HepG2 (cell line): ENCODE measurements around the gene NNAT. TPM values are rescaled to one million over a fixed set of nuclear protein-coding genes. Genes with fewer than 3 reads are reported as not detected.

Source experiments
- AGO1 ChIP-seq: fragments of 200-400 bp; formaldehyde crosslinking; IDR thresholded peaks from 2 replicates; pipeline ENCODE4 v1.6.1; 2017; ENCODE audit warnings: mild to moderate bottlenecking, low read depth, low read length, moderate library complexity; ENCODE audit not compliant: poor library complexity, severe bottlenecking
- CENPT ChIP-seq: sonication (generic); formaldehyde crosslinking; IDR thresholded peaks from 2 replicates; pipeline ENCODE4 v1.8.0; 2022; ENCODE audit warnings: low read depth, mild to moderate bottlenecking, moderate library complexity, missing genetic modification reagents
- CSRNP1 ChIP-seq: sonication (generic); formaldehyde crosslinking; IDR thresholded peaks from 2 replicates; pipeline ENCODE4 v1.8.1; 2023; ENCODE audit warnings: mild to moderate bottlenecking, missing genetic modification reagents
- DRAP1 ChIP-seq: IDR thresholded peaks from 2 replicates; pipeline ENCODE4 v1.6.1; 2016; ENCODE audit warnings: missing genetic modification reagents, missing compliant biosample characterization
- FOXO1 ChIP-seq: sonication (generic); formaldehyde crosslinking; IDR thresholded peaks from 2 replicates; pipeline ENCODE4 v1.4.0; 2020; ENCODE audit warnings: missing genetic modification reagents
- GMEB1 ChIP-seq: sonication (generic); formaldehyde crosslinking; IDR thresholded peaks from 2 replicates; pipeline ENCODE4 v1.5.1; 2020; ENCODE audit warnings: missing genetic modification reagents, mild to moderate bottlenecking, borderline replicate concordance
- HNRNPH1 ChIP-seq: fragments of 200-400 bp; formaldehyde crosslinking; optimal IDR thresholded peaks from 2 replicates; pipeline ENCODE3; 2017; ENCODE audit warnings: mild to moderate bottlenecking, low read depth, low read length
- IKZF4 ChIP-seq: sonication (generic); formaldehyde crosslinking; IDR thresholded peaks from 2 replicates; pipeline ENCODE4 v1.5.1; 2020; ENCODE audit warnings: borderline replicate concordance, mild to moderate bottlenecking, low read depth, missing genetic modification reagents; ENCODE audit errors: not compliant biosample characterization
- JUN ChIP-seq: sonication (generic); formaldehyde crosslinking; IDR thresholded peaks from 2 replicates; pipeline ENCODE4 v1.4.0; 2020; ENCODE audit warnings: mild to moderate bottlenecking, missing genetic modification reagents
- MEIS2 ChIP-seq: sonication (generic); formaldehyde crosslinking; IDR thresholded peaks from 2 replicates; pipeline ENCODE4 v1.9.0; 2021; ENCODE audit warnings: mild to moderate bottlenecking, missing genetic modification reagents
- MXD3 ChIP-seq: IDR thresholded peaks from 2 replicates; pipeline ENCODE4 v1.6.1; 2016; ENCODE audit warnings: mild to moderate bottlenecking, missing biosample characterization, missing genetic modification reagents
- NFIC ChIP-seq: IDR thresholded peaks from 2 replicates; pipeline ENCODE4 v1.6.1; 2012; ENCODE audit warnings: mild to moderate bottlenecking, low read length, inconsistent platforms
- NFYC ChIP-seq: IDR thresholded peaks from 2 replicates; pipeline ENCODE4 v1.6.1; 2016; ENCODE audit warnings: missing genetic modification reagents, missing compliant biosample characterization
- SAFB2 ChIP-seq: sonication (generic); formaldehyde crosslinking; IDR thresholded peaks from 2 replicates; pipeline ENCODE4 v1.5.1; 2020; ENCODE audit warnings: missing genetic modification reagents, low read depth, mild to moderate bottlenecking, borderline replicate concordance
- SIN3B ChIP-seq: fragments of 150-350 bp; IDR thresholded peaks from 2 replicates; pipeline ENCODE4 v1.6.1; 2014; ENCODE audit warnings: low read length
- USF2 ChIP-seq, 2 experiments: sonication (generic) in 1 of 2; formaldehyde crosslinking in 1 of 2; IDR thresholded peaks; 2 replicates each; pipeline versions ENCODE4 v1.5.1 to v1.6.1; 2011 to 2020; ENCODE audit warnings: borderline replicate concordance in 1 of 2, low read depth in 1 of 2, low read length in 1 of 2, mild to moderate bottlenecking in 1 of 2, missing genetic modification reagents in 1 of 2, moderate library complexity in 1 of 2
- ZBTB1 ChIP-seq: sonication (generic); formaldehyde crosslinking; IDR thresholded peaks from 2 replicates; pipeline ENCODE4 v1.4.0; 2020; ENCODE audit warnings: missing genetic modification reagents, borderline replicate concordance
- ZNF225 ChIP-seq: sonication (generic); formaldehyde crosslinking; IDR thresholded peaks from 2 replicates; pipeline ENCODE4 v1.4.0; 2020; ENCODE audit warnings: mild to moderate bottlenecking, missing genetic modification reagents
- ZNF549 ChIP-seq: sonication (generic); formaldehyde crosslinking; IDR thresholded peaks from 2 replicates; pipeline ENCODE4 v1.5.0; 2020; ENCODE audit warnings: missing genetic modification reagents
- ZNF773 ChIP-seq: sonication (generic); formaldehyde crosslinking; IDR thresholded peaks from 2 replicates; pipeline ENCODE4 v1.4.0; 2020; ENCODE audit warnings: missing genetic modification reagents, borderline replicate concordance
- polyA plus RNA-seq, 8 experiments: library from polyadenylated mRNA; depleted of rRNA in 3 of 8; stranded (reverse) in 7 of 8; unstranded in 1 of 8; fragments of >200 nt; fragmentation: Illumina TruSeq in 4 of 8; extraction: Trizol in 4 of 8; gene quantifications; 2 replicates each; pipeline versions ENCODE4 v1.2.1 to v1.2.3, GENCODE V29; 2011 to 2016; ENCODE audit warnings: low read depth in 4 of 8, missing spikeins in 1 of 8, mixed read lengths in 1 of 8; ENCODE audit not compliant: insufficient read depth in 1 of 8
- total RNA-seq, 5 experiments: library from RNA; depleted of rRNA; stranded (reverse); fragments of >200 nt; fragmentation: Illumina TruSeq; extraction: Trizol; gene quantifications; 2 replicates each; pipeline ENCODE4 v1.2.3, GENCODE V29; 2016; ENCODE audit warnings: low read depth in 1 of 5

The NNAT gene
- total and polyA plus RNA-seq, 2 of the 13 experiments (the other 11 are each of a cell fraction or from before 2014, with no cell fraction given) = not detected

- TF ChIP-seq FOXO1 (peak; percentile 65), MXD3 (peak; percentile 96), SAFB2 (CRISPR knock-in tag) (peak; percentile 88; the same call in 1 of the 2 replicates), ZBTB1 (CRISPR knock-in tag) (no peak), HNRNPH1 (no peak), IKZF4 (CRISPR knock-in tag) (peak; percentile 84), ZNF773 (CRISPR knock-in tag) (peak; percentile 66; the same call in 1 of the 2 replicates), CSRNP1 (CRISPR knock-in tag) (peak; percentile 98), DRAP1 (CRISPR knock-in tag) (peak; percentile 97), NFYC (CRISPR knock-in tag) (no peak; the same call in 1 of the 2 replicates), USF2 (IDR thresholded peaks at IDR 0.05; ENCODE audit: low read depth, low read length) (no peak), USF2 (CRISPR knock-in tag; IDR thresholded peaks at IDR 0.05; ENCODE audit: borderline replicate concordance) (no peak), ZNF225 (no peak; the same call in 1 of the 2 replicates), JUN (CRISPR knock-in tag) (no peak; the same call in 1 of the 2 replicates), GMEB1 (CRISPR knock-in tag) (peak; percentile 79; the same call in 1 of the 2 replicates), SIN3B (peak; percentile 52; the same call in 1 of the 2 replicates), CENPT (CRISPR knock-in tag) (no peak; the same call in 1 of the 2 replicates), AGO1 (peak; percentile 91), ZNF549 (CRISPR knock-in tag) (no peak), NFIC (peak; percentile 80; the same call in 1 of the 2 replicates), MEIS2 (CRISPR knock-in tag) (peak; percentile 12; the same call in 1 of the 2 replicates)
Measured at GRCh38 chr20:37527638-37528445, 6.8 kb downstream of the NNAT start, which contains the start of gene BLCAP (continued).
